ENCODE measurements around the gene KIR3DL1. TPM values are rescaled to one million over a fixed set of nuclear protein-coding genes. Genes with fewer than 3 reads are reported as not detected.
"Not testable (repeated sequence)": the region's sequence is repeated elsewhere in the genome, so short reads cannot be mapped to it uniquely, and the experiment has no call there.

The KIR3DL1 gene
- polyA plus RNA-seq, 1 of the 3 experiments (the other 2 are of a cell fraction), result not detected

GRCh38 chr19:54775830-54776229 lies 40.4 kb upstream of the KIR3DL1 start:
- H3K9ac ChIP-seq; H3K4me2 ChIP-seq; H2AFZ ChIP-seq (ENCODE audit: low read depth); POLR2A ChIA-PET; H3K36me3 ChIP-seq (replicated peaks in 1 of 2; ENCODE audit: control insufficient read depth in 1 of 2, insufficient read depth in 2 of 2, low read length in 1 of 2); H3K4me3 ChIP-seq (ENCODE audit: low read depth in 2 of 2, low read length in 1 of 2); H4K20me1 ChIP-seq (ENCODE audit: insufficient read depth); H3K27ac ChIP-seq (ENCODE audit: low read depth in 2 of 2, low read length in 1 of 2); H3K4me1 ChIP-seq (ENCODE audit: control insufficient read depth in 1 of 2, insufficient read depth in 2 of 2, low read depth in 1 of 2, low read length in 1 of 2); H3F3A ChIP-seq (replicated peaks; ENCODE audit: insufficient read depth); H3K27me3 ChIP-seq (ENCODE audit: insufficient read depth); DNase-seq; H3K9me3 ChIP-seq; H3K9me2 ChIP-seq; H3K79me2 ChIP-seq (ENCODE audit: insufficient read depth): not testable (repeated sequence)
- WGBS (ENCODE audit: low lambda C conversion rate), result 10% methylated on average over 8 of the region's 8 CpGs
- CTCF ChIA-PET, result interaction anchor here (1.2 kb wide), 1 partner anchor 65 kb away, joined by 3 read pairs; no protein-coding TSS in a partner anchor

- H3K4me1 ChIP-seq (ENCODE audit: control insufficient read depth in 1 of 2, insufficient read depth in 2 of 2, low read depth in 1 of 2, low read length in 1 of 2); H3K27me3 ChIP-seq (ENCODE audit: insufficient read depth); H3K4me2 ChIP-seq; CTCF ChIA-PET; DNase-seq; H3K4me3 ChIP-seq (ENCODE audit: low read depth in 2 of 2, low read length in 1 of 2); H3K9me2 ChIP-seq; H3K9me3 ChIP-seq; H3K36me3 ChIP-seq (replicated peaks in 1 of 2; ENCODE audit: control insufficient read depth in 1 of 2, insufficient read depth in 2 of 2, low read length in 1 of 2); H2AFZ ChIP-seq (ENCODE audit: low read depth); H4K20me1 ChIP-seq (ENCODE audit: insufficient read depth); H3K27ac ChIP-seq (ENCODE audit: low read depth in 2 of 2, low read length in 1 of 2); H3F3A ChIP-seq (replicated peaks; ENCODE audit: insufficient read depth); POLR2A ChIA-PET; H3K79me2 ChIP-seq (ENCODE audit: insufficient read depth); H3K9ac ChIP-seq: not testable (repeated sequence)
- WGBS (ENCODE audit: low lambda C conversion rate), result 6% methylated on average over 4 of the region's 4 CpGs
Observed at GRCh38 chr19:54777851-54778250, 38.4 kb upstream of the KIR3DL1 start.

- POLR2A ChIA-PET; H3K27ac ChIP-seq (ENCODE audit: low read depth in 2 of 2, low read length in 1 of 2); H3K4me1 ChIP-seq (ENCODE audit: control insufficient read depth in 1 of 2, insufficient read depth in 2 of 2, low read depth in 1 of 2, low read length in 1 of 2); H3K9me3 ChIP-seq; H3K9ac ChIP-seq; H3K27me3 ChIP-seq (ENCODE audit: insufficient read depth); H3K9me2 ChIP-seq; H3K4me2 ChIP-seq; H3K4me3 ChIP-seq (ENCODE audit: low read depth in 2 of 2, low read length in 1 of 2); CTCF ChIA-PET; H3F3A ChIP-seq (replicated peaks; ENCODE audit: insufficient read depth); H2AFZ ChIP-seq (ENCODE audit: low read depth); H3K36me3 ChIP-seq (replicated peaks in 1 of 2; ENCODE audit: control insufficient read depth in 1 of 2, insufficient read depth in 2 of 2, low read length in 1 of 2); H4K20me1 ChIP-seq (ENCODE audit: insufficient read depth); DNase-seq; H3K79me2 ChIP-seq (ENCODE audit: insufficient read depth): not testable (repeated sequence)
- 27% methylated on average over 7 of the region's 7 CpGs for WGBS (ENCODE audit: low lambda C conversion rate)
Observed at GRCh38 chr19:54778896-54779295, 37.4 kb upstream of the KIR3DL1 start.

- CTCF ChIA-PET, result not testable (repeated sequence)
Observed at GRCh38 chr19:54782916-54783315, 33.4 kb upstream of the KIR3DL1 start.

GRCh38 chr19:54786091-54786723 lies 30.1 kb upstream of the KIR3DL1 start:
- H3K27me3 ChIP-seq (ENCODE audit: insufficient read depth), result peaks cover 21% of the 10 kb centered on the region; the same call in 1 of the 2 replicates
- H3K4me2 ChIP-seq; H3K9me2 ChIP-seq; H3K79me2 ChIP-seq (ENCODE audit: insufficient read depth); DNase-seq; H2AFZ ChIP-seq (ENCODE audit: low read depth); H3K4me1 ChIP-seq (ENCODE audit: control insufficient read depth in 1 of 2, insufficient read depth in 2 of 2, low read depth in 1 of 2, low read length in 1 of 2); H3K9ac ChIP-seq; CTCF ChIA-PET; H3K4me3 ChIP-seq (ENCODE audit: low read depth in 2 of 2, low read length in 1 of 2); H3K27ac ChIP-seq (ENCODE audit: low read depth in 2 of 2, low read length in 1 of 2); H3K36me3 ChIP-seq (replicated peaks in 1 of 2; ENCODE audit: control insufficient read depth in 1 of 2, insufficient read depth in 2 of 2, low read length in 1 of 2); H4K20me1 ChIP-seq (ENCODE audit: insufficient read depth); POLR2A ChIA-PET; H3F3A ChIP-seq (replicated peaks; ENCODE audit: insufficient read depth); H3K9me3 ChIP-seq: not testable (repeated sequence)
- 12% methylated on average over 20 of the region's 24 CpGs for WGBS (ENCODE audit: low lambda C conversion rate)

More at GRCh38 chr19:54782916-54783315, 33.4 kb upstream of the KIR3DL1 start:
- H3K9ac ChIP-seq; H3K4me2 ChIP-seq; H3K4me1 ChIP-seq (ENCODE audit: control insufficient read depth in 1 of 2, insufficient read depth in 2 of 2, low read depth in 1 of 2, low read length in 1 of 2); H3K79me2 ChIP-seq (ENCODE audit: insufficient read depth); H3K27ac ChIP-seq (ENCODE audit: low read depth in 2 of 2, low read length in 1 of 2); H3F3A ChIP-seq (replicated peaks; ENCODE audit: insufficient read depth); H3K9me3 ChIP-seq; H3K4me3 ChIP-seq (ENCODE audit: low read depth in 2 of 2, low read length in 1 of 2); DNase-seq; H4K20me1 ChIP-seq (ENCODE audit: insufficient read depth); H3K9me2 ChIP-seq; H3K36me3 ChIP-seq (replicated peaks in 1 of 2; ENCODE audit: control insufficient read depth in 1 of 2, insufficient read depth in 2 of 2, low read length in 1 of 2); H2AFZ ChIP-seq (ENCODE audit: low read depth); POLR2A ChIA-PET: not testable (repeated sequence)
- peaks cover 14% of the 10 kb centered on the region; the same call in 1 of the 2 replicates for H3K27me3 ChIP-seq (ENCODE audit: insufficient read depth)
- 4% methylated on average over 4 of the region's 4 CpGs for WGBS (ENCODE audit: low lambda C conversion rate)

- H3K27me3 ChIP-seq (ENCODE audit: insufficient read depth), result peaks cover 40% of the 10 kb centered on the region; the same call in 1 of the 2 replicates
- H3K9ac ChIP-seq; H3F3A ChIP-seq (replicated peaks; ENCODE audit: insufficient read depth); H3K4me3 ChIP-seq (ENCODE audit: low read depth in 2 of 2, low read length in 1 of 2); H3K79me2 ChIP-seq (ENCODE audit: insufficient read depth); H3K9me2 ChIP-seq; H2AFZ ChIP-seq (ENCODE audit: low read depth); H3K36me3 ChIP-seq (replicated peaks in 1 of 2; ENCODE audit: control insufficient read depth in 1 of 2, insufficient read depth in 2 of 2, low read length in 1 of 2); CTCF ChIA-PET; H3K27ac ChIP-seq (ENCODE audit: low read depth in 2 of 2, low read length in 1 of 2); H3K4me1 ChIP-seq (ENCODE audit: control insufficient read depth in 1 of 2, insufficient read depth in 2 of 2, low read depth in 1 of 2, low read length in 1 of 2); H3K4me2 ChIP-seq; H3K9me3 ChIP-seq; H4K20me1 ChIP-seq (ENCODE audit: insufficient read depth); DNase-seq; POLR2A ChIA-PET: not testable (repeated sequence)
- 17% methylated on average over 6 of the region's 6 CpGs for WGBS (ENCODE audit: low lambda C conversion rate)
Observed at GRCh38 chr19:54788154-54788553, 28.1 kb upstream of the KIR3DL1 start.
